IMR-90 (cell line): ENCODE data around the gene PPP6C. TPM values are rescaled to one million over a fixed set of nuclear protein-coding genes. Genes with fewer than 3 reads are reported as not detected.

Experiments
- ATAC-seq: fragments of 200-7000 bp; cut with Tn5 transposase; 2 replicates; pipeline ENCODE4 v1.9.1; 2020; ENCODE audit warnings: low read depth, mild to moderate bottlenecking, moderate library complexity
- BruUV-seq: library from RNA; stranded (reverse); fragments of 400-500 nt; replicated peaks from 2 replicates; lab custom pipeline; 2021; lab: Mats Ljungman, UMichigan
- CTCF ChIA-PET: fragments of 300-600 bp; formaldehyde crosslinking; extraction: SDS; loops from one replicate; lab custom pipeline; 2021; ENCODE audit warnings: antibody characterized with exemption; lab: Yijun Ruan, JAX
- POLR2A ChIA-PET: fragments of 300-600 bp; sonication (Branson Sonifier 250); formaldehyde crosslinking; loops from one replicate; lab custom pipeline; 2022; ENCODE audit warnings: antibody characterized with exemption; ENCODE audit not compliant: unreplicated experiment; lab: Charles Lee
- DNase-seq: peaks from one replicate; pipeline ENCODE4 v3.0.0; 2013
- H2AFZ ChIP-seq: replicated peaks from 2 replicates; pipeline ENCODE3; 2013; ENCODE audit warnings: low read length, mild to moderate bottlenecking; ENCODE audit not compliant: poor library complexity
- H2AK5ac ChIP-seq: 2 replicates; pipeline ENCODE4 v1.6.1; 2013; ENCODE audit warnings: low read depth, low read length, inconsistent platforms
- H2AK9ac ChIP-seq: replicated peaks from 2 replicates; pipeline ENCODE3; 2013; ENCODE audit warnings: mild to moderate bottlenecking, low read depth, low read length, moderate library complexity; ENCODE audit not compliant: poor library complexity
- H2BK120ac ChIP-seq: 2 replicates; pipeline ENCODE4 v1.6.1; 2013; ENCODE audit warnings: low read depth, low read length, inconsistent platforms
- H2BK15ac ChIP-seq: 3 replicates; pipeline ENCODE4 v1.6.1; 2013; ENCODE audit warnings: low read depth, low read length, inconsistent platforms
- H2BK20ac ChIP-seq: 2 replicates; pipeline ENCODE4 v1.6.1; 2013; ENCODE audit warnings: low read depth, mild to moderate bottlenecking, inconsistent platforms, low read length, moderate library complexity
- H2BK5ac ChIP-seq: 2 replicates; pipeline ENCODE4 v1.6.1; 2013; ENCODE audit warnings: mild to moderate bottlenecking, low read depth, low read length, inconsistent platforms; ENCODE audit not compliant: poor library complexity, severe bottlenecking
- H3K14ac ChIP-seq: replicated peaks from 2 replicates; pipeline ENCODE4 v1.6.1; 2013; ENCODE audit warnings: low read depth, low read length, inconsistent platforms
- H3K18ac ChIP-seq: 2 replicates; pipeline ENCODE4 v1.6.1; 2013; ENCODE audit warnings: low read depth, low read length, control low read depth
- H3K23ac ChIP-seq: 2 replicates; pipeline ENCODE4 v1.6.1; 2013; ENCODE audit warnings: low read depth, low read length, inconsistent platforms
- H3K27ac ChIP-seq: 2 replicates; pipeline ENCODE4 v1.5.1; 2013; ENCODE audit warnings: mild to moderate bottlenecking, control low read depth, low read length; ENCODE audit not compliant: insufficient read depth
- H3K27me3 ChIP-seq: 2 replicates; pipeline ENCODE4 v1.6.1; 2013; ENCODE audit warnings: low read length; ENCODE audit not compliant: control insufficient read depth, insufficient read depth
- H3K36me3 ChIP-seq: 2 replicates; pipeline ENCODE4 v1.6.1; 2013; ENCODE audit warnings: low read length, mixed read lengths; ENCODE audit not compliant: control insufficient read depth, insufficient read depth
- H3K4ac ChIP-seq: 2 replicates; pipeline ENCODE4 v1.6.1; 2013; ENCODE audit warnings: low read depth, low read length, inconsistent platforms
- H3K4me1 ChIP-seq: 2 replicates; pipeline ENCODE4 v1.6.1; 2013; ENCODE audit warnings: low read length, mixed read lengths; ENCODE audit not compliant: control insufficient read depth, insufficient read depth
- H3K4me2 ChIP-seq: 2 replicates; pipeline ENCODE4 v1.6.1; 2013; ENCODE audit warnings: low read depth, mild to moderate bottlenecking, control low read depth, low read length, moderate library complexity
- H3K4me3 ChIP-seq: 2 replicates; pipeline ENCODE4 v1.5.1; 2013; ENCODE audit warnings: low read depth, mild to moderate bottlenecking, control low read depth, low read length, moderate library complexity; ENCODE audit not compliant: insufficient read depth
- H3K56ac ChIP-seq: 2 replicates; pipeline ENCODE4 v1.6.1; 2013; ENCODE audit warnings: low read length, inconsistent platforms; ENCODE audit not compliant: insufficient read depth; ENCODE audit errors: extremely low read depth
- H3K79me1 ChIP-seq, 2 experiments: 2 replicates each; pipeline ENCODE4 v1.6.1; 2013; ENCODE audit warnings: low read length in 2 of 2, inconsistent platforms in 1 of 2, low read depth in 1 of 2
- H3K9ac ChIP-seq: 2 replicates; pipeline ENCODE4 v1.6.1; 2013; ENCODE audit warnings: low read depth, low read length, control low read depth
- H3K9me1 ChIP-seq: 2 replicates; pipeline ENCODE4 v1.6.1; 2013; ENCODE audit warnings: low read length, inconsistent platforms; ENCODE audit not compliant: insufficient read depth
- H3K9me3 ChIP-seq: 2 replicates; pipeline ENCODE4 v1.6.1; 2013; ENCODE audit warnings: low read length; ENCODE audit not compliant: control insufficient read depth, insufficient read depth
- H4K20me1 ChIP-seq: 2 replicates; pipeline ENCODE4 v1.6.1; 2013; ENCODE audit warnings: low read length, inconsistent platforms; ENCODE audit not compliant: insufficient read depth
- H4K5ac ChIP-seq: 2 replicates; pipeline ENCODE4 v1.6.1; 2013; ENCODE audit warnings: mild to moderate bottlenecking, low read depth, low read length, control low read depth
- H4K8ac ChIP-seq, 2 experiments: 2 replicates each; pipeline ENCODE4 v1.6.1; 2013; ENCODE audit warnings: low read depth in 2 of 2, low read length in 2 of 2, control low read depth in 1 of 2, inconsistent platforms in 1 of 2
- H4K91ac ChIP-seq: 2 replicates; pipeline ENCODE4 v1.6.1; 2013; ENCODE audit warnings: low read depth, low read length, inconsistent platforms; ENCODE audit not compliant: insufficient read depth
- BHLHE40 ChIP-seq: fragments of 150-350 bp; IDR thresholded peaks from 2 replicates; pipeline ENCODE4 v1.6.1; 2016; ENCODE audit warnings: mild to moderate bottlenecking, low read depth, low read length
- CHD1 ChIP-seq: IDR thresholded peaks from 2 replicates; pipeline ENCODE4 v1.6.1; 2012; ENCODE audit warnings: low read depth, low read length, improper control_type of control experiment
- ELK1 ChIP-seq: fragments of 150-350 bp; IDR thresholded peaks from 2 replicates; pipeline ENCODE4 v1.6.1; 2016; ENCODE audit warnings: low read depth, mild to moderate bottlenecking, low read length, moderate library complexity, borderline replicate concordance
- FOS ChIP-seq: fragments of 150-350 bp; IDR thresholded peaks from 2 replicates; pipeline ENCODE4 v1.6.1; 2016; ENCODE audit warnings: low read depth, low read length
- MAFK ChIP-seq: IDR thresholded peaks from 2 replicates; pipeline ENCODE4 v1.6.1; 2012; ENCODE audit warnings: low read depth, low read length, improper control_type of control experiment
- MAZ ChIP-seq: IDR thresholded peaks from 2 replicates; pipeline ENCODE4 v1.6.1; 2012; ENCODE audit warnings: low read depth, mild to moderate bottlenecking, low read length, improper control_type of control experiment, moderate library complexity, borderline replicate concordance
- POLR2A ChIP-seq: IDR thresholded peaks from 2 replicates; pipeline ENCODE4 v1.6.1; 2012; ENCODE audit warnings: mild to moderate bottlenecking, low read depth, low read length
- RAD21 ChIP-seq: IDR thresholded peaks from 2 replicates; pipeline ENCODE4 v1.6.1; 2012; ENCODE audit warnings: low read length, improper control_type of control experiment
- RFX5 ChIP-seq: IDR thresholded peaks from 2 replicates; pipeline ENCODE4 v1.8.0; 2012; ENCODE audit warnings: low read depth, mild to moderate bottlenecking, low read length, moderate library complexity
- WGBS, 2 experiments: methylation state at CpG; one replicate each; pipeline versions ENCODE4 v1.1.5 to v1.1.7; 2013; ENCODE audit warnings: missing lambda C conversion rate in 2 of 2; ENCODE audit not compliant: insufficient read length in 1 of 2; ENCODE audit errors: extremely low coverage in 2 of 2; 5-methylcytosine and 5-hydroxymethylcytosine counted together
- dilution Hi-C: fragments of 300-500 bp; cut with HindIII; formaldehyde crosslinking; loops from one replicate; pipeline ENCODE4 v1.14.3; 2018; ENCODE audit warnings: low sequenced_read_pairs; ENCODE audit not compliant: unreplicated experiment
- in situ Hi-C: fragments of 300-500 bp; cut with MboI; formaldehyde crosslinking; loops from 3 replicates; pipeline ENCODE4 v1.14.3; 2019; ENCODE audit warnings: low sequenced_read_pairs, inconsistent platforms, mixed read lengths
- intact Hi-C: fragments of 100-400 bp; cut with micrococcal nuclease; formaldehyde crosslinking; loops from 2 replicates; pipeline ENCODE4 v1.10.0; 2022
- polyA plus RNA-seq, 3 experiments: library from polyadenylated mRNA; depleted of rRNA; stranded (reverse); fragments of >200 nt; gene quantifications; 2 replicates each; pipeline ENCODE4 v1.2.3, GENCODE V29; 2012; ENCODE audit warnings: low replicate concordance in 1 of 3
- total RNA-seq: library from RNA; depleted of rRNA; stranded (reverse); fragments of >200 nt; gene quantifications from 2 replicates; pipeline ENCODE4 v1.2.3, GENCODE V29; 2012
- TF ChIP-seq, protein P1 (sequence below): fragments of 150-350 bp; IDR thresholded peaks from 2 replicates; pipeline ENCODE4 v1.6.1; 2017; ENCODE audit warnings: mild to moderate bottlenecking, antibody characterized with exemption, low read length, low read depth
- TF ChIP-seq, protein P2 (sequence below): conservative IDR thresholded peaks from 2 replicates; pipeline ENCODE4 v1.5.1; 2012; ENCODE audit warnings: mild to moderate bottlenecking, low read depth, low read length, improper control_type of control experiment

The PPP6C gene
- total and polyA plus RNA-seq, 2 of the 4 experiments (the other 2 are of a cell fraction): 14.5 to 15.4 TPM

GRCh38 chr9:125150349-125151245 is 39.0 kb downstream of the PPP6C start:
- intact Hi-C loops: no loop called here
- CTCF ChIA-PET: interaction anchor here (1.0 kb wide), 1 partner anchor 23 kb away, joined by 3 read pairs; no protein-coding TSS in a partner anchor

More at GRCh38 chr9:125150349-125151245, 39.0 kb downstream of the PPP6C start:
- H2AK9ac ChIP-seq: no peak overlapping the region
- no peak overlapping the region for H4K91ac ChIP-seq
- TF ChIP-seq RAD21: no peak
- TF ChIP-seq FOS: no peak
- no peak for TF ChIP-seq MAZ
- TF ChIP-seq BHLHE40: no peak
- TF ChIP-seq, protein P1, sequence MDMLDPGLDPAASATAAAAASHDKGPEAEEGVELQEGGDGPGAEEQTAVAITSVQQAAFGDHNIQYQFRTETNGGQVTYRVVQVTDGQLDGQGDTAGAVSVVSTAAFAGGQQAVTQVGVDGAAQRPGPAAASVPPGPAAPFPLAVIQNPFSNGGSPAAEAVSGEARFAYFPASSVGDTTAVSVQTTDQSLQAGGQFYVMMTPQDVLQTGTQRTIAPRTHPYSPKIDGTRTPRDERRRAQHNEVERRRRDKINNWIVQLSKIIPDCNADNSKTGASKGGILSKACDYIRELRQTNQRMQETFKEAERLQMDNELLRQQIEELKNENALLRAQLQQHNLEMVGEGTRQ: no peak
- no peak for TF ChIP-seq CHD1
- no peak for TF ChIP-seq RFX5
- TF ChIP-seq ELK1: no peak
- no peak for TF ChIP-seq POLR2A
- no peak for TF ChIP-seq MAFK
- TF ChIP-seq, protein P2, sequence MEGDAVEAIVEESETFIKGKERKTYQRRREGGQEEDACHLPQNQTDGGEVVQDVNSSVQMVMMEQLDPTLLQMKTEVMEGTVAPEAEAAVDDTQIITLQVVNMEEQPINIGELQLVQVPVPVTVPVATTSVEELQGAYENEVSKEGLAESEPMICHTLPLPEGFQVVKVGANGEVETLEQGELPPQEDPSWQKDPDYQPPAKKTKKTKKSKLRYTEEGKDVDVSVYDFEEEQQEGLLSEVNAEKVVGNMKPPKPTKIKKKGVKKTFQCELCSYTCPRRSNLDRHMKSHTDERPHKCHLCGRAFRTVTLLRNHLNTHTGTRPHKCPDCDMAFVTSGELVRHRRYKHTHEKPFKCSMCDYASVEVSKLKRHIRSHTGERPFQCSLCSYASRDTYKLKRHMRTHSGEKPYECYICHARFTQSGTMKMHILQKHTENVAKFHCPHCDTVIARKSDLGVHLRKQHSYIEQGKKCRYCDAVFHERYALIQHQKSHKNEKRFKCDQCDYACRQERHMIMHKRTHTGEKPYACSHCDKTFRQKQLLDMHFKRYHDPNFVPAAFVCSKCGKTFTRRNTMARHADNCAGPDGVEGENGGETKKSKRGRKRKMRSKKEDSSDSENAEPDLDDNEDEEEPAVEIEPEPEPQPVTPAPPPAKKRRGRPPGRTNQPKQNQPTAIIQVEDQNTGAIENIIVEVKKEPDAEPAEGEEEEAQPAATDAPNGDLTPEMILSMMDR: no peak
- H2BK15ac ChIP-seq: no peak overlapping the region
- H3K9me3 ChIP-seq: no peaks in the 10 kb centered on the region
- DNase-seq (no peak), ATAC-seq (no peak)
- peaks cover 11 to 36% of the 10 kb centered on the region in 2 experiments for H3K79me1 ChIP-seq
- H4K8ac ChIP-seq: no peak overlapping the region
- no peak overlapping the region for H3K27ac ChIP-seq
- no peak overlapping the region for H3K4me3 ChIP-seq
- BruUV-seq: no TSS peak
- no peaks in the 10 kb centered on the region for H4K20me1 ChIP-seq
- no peak overlapping the region for H3K4me2 ChIP-seq
- no peak overlapping the region for H2BK120ac ChIP-seq
- H3K4ac ChIP-seq: no peak overlapping the region
- peaks cover 3% of the 10 kb centered on the region; the same call in 1 of the 2 replicates for H3K4me1 ChIP-seq
- no peak overlapping the region for H3K14ac ChIP-seq
- H3K27me3 ChIP-seq: no peaks in the 10 kb centered on the region
- no peak overlapping the region for H2AK5ac ChIP-seq
- no peak overlapping the region for H2BK5ac ChIP-seq
- in situ Hi-C loops: no loop called here
- peaks cover 33% of the 10 kb centered on the region for H3K36me3 ChIP-seq
- no peak overlapping the region for H3K18ac ChIP-seq
- no peak overlapping the region for H2AFZ ChIP-seq
- dilution Hi-C loops: no loop called here
- no peaks in the 10 kb centered on the region; the same call in 1 of the 2 replicates for H3K9me1 ChIP-seq
- no peak overlapping the region for H3K56ac ChIP-seq
- POLR2A ChIA-PET: no interaction called here
- 83% methylated on average over 1 of the region's 12 CpGs; no CpG with 5 or more reads in 1 of the 2 experiments for WGBS, 2 experiments
- H4K5ac ChIP-seq: no peak overlapping the region
- no peak overlapping the region for H2BK20ac ChIP-seq
- no peak overlapping the region for H3K9ac ChIP-seq
- no peak overlapping the region for H3K23ac ChIP-seq
